GM23338 (cell line): ENCODE data around the gene HCN1.

Source experiments
- CTCF ChIP-seq, 2 experiments: fragments of 200-600 bp in 1 of 2; sonication (generic) in 1 of 2; conservative IDR thresholded peaks; 2 replicates each; pipeline versions ENCODE4 v1.5.1 to v1.6.1; 2016 to 2017; ENCODE audit warnings: antibody characterized with exemption in 2 of 2, low read depth in 2 of 2, mild to moderate bottlenecking in 2 of 2, moderate library complexity in 1 of 2
- POLR2AphosphoS5 ChIP-seq: IDR thresholded peaks from 2 replicates; pipeline ENCODE4 v1.6.1; 2016; ENCODE audit warnings: antibody characterized with exemption, low read depth
- ZNF331 ChIP-seq: fragments of 250-450 bp; sonication (Bioruptor Pico); IDR thresholded peaks from 2 replicates; pipeline ENCODE4 v1.5.0; 2020; ENCODE audit warnings: low read depth, mild to moderate bottlenecking, moderate library complexity

GRCh38 chr5:45694255-45694814, 1.8 kb downstream of the HCN1 start:
- TF ChIP-seq CTCF (conservative IDR thresholded peaks at IDR 0.05; ENCODE audit: low read depth in 2 of 2) (no peak), POLR2AphosphoS5 (no peak), ZNF331 (CRISPR knock-in tag) (no peak)
